MM.1S (cell line): Measurements from ENCODE around the gene UBXN1.

ENCODE experiments used
- CTCF ChIP-seq: fragments of 300-600 bp; sonication (generic); IDR thresholded peaks from 2 replicates; pipeline ENCODE4 v1.5.1; 2016; ENCODE audit warnings: antibody characterized with exemption, low read length, mixed read lengths
- EZH2 ChIP-seq: fragments of 300-600 bp; sonication (generic); optimal IDR thresholded peaks from 2 replicates; pipeline ENCODE3; 2017; ENCODE audit warnings: low read depth, mild to moderate bottlenecking, antibody characterized with exemption, low read length, mixed read lengths
- EZH2phosphoT487 ChIP-seq: fragments of 300-600 bp; sonication (generic); IDR thresholded peaks from 2 replicates; pipeline ENCODE4 v1.6.1; 2018; ENCODE audit warnings: antibody characterized with exemption, low read length

GRCh38 chr11:62676698-62677097 is 2.2 kb downstream of the UBXN1 start:
- TF ChIP-seq EZH2 (no peak), CTCF (no peak), EZH2phosphoT487 (no peak)
